Naive B cell (primary cell): ENCODE results near the gene BRCA1. TPM values are rescaled to one million over a fixed set of nuclear protein-coding genes. Genes with fewer than 3 reads are reported as not detected.
A peak's percentile ranks its signal among the peaks of the same experiment; 100 is the strongest.

Experiments used
- ATAC-seq, 2 donors: fragments of 150-1000 bp; cut with Tn5 transposase; 2 replicates each; pipeline ENCODE4 v1.10.0; 2021; ENCODE audit warnings: low read depth in 2 of 2, mild to moderate bottlenecking in 2 of 2, moderate library complexity in 2 of 2
- DNase-seq: peaks from one replicate; pipeline ENCODE4 v3.0.0; 2022
- H3K27ac Mint-ChIP-seq, 6 donors: one replicate each; pipeline ENCODE4 v1.8.0; 2020 to 2022; ENCODE audit warnings: mild to moderate bottlenecking in 6 of 6, mixed read lengths in 6 of 6, moderate library complexity in 5 of 6, inconsistent platforms in 2 of 6
- H3K27me3 Mint-ChIP-seq, 3 donors: one replicate each; pipeline ENCODE4 v1.8.0; 2021 to 2022; ENCODE audit warnings: mixed read lengths in 3 of 3, mild to moderate bottlenecking in 1 of 3
- H3K36me3 Mint-ChIP-seq, 2 donors: one replicate each; pipeline ENCODE4 v1.8.0; 2020 to 2022; ENCODE audit warnings: mixed read lengths in 2 of 2, inconsistent platforms in 1 of 2, mild to moderate bottlenecking in 1 of 2
- H3K4me1 Mint-ChIP-seq, 3 donors: one replicate each; pipeline ENCODE4 v1.8.0; 2020 to 2022; ENCODE audit warnings: mixed read lengths in 3 of 3, inconsistent platforms in 1 of 3, mild to moderate bottlenecking in 1 of 3, moderate library complexity in 1 of 3
- H3K4me3 Mint-ChIP-seq, 8 donors: one replicate each; pipeline ENCODE4 v1.8.0; 2020 to 2022; ENCODE audit warnings: mild to moderate bottlenecking in 8 of 8, mixed read lengths in 8 of 8, moderate library complexity in 8 of 8, inconsistent platforms in 2 of 8
- H3K9me3 Mint-ChIP-seq, 7 donors: one replicate each; pipeline ENCODE4 v1.8.0; 2020 to 2022; ENCODE audit warnings: mixed read lengths in 7 of 7, mild to moderate bottlenecking in 5 of 7, inconsistent platforms in 2 of 7, moderate library complexity in 1 of 7
- polyA plus RNA-seq, 6 donors: library from polyadenylated mRNA; unstranded; fragments of 300-500 nt; fragmentation: Illumina TruSeq; gene quantifications; one replicate each; pipeline ENCODE4 v1.2.3, GENCODE V29; 2021; ENCODE audit warnings: low read depth in 6 of 6

BRCA1 gene
- polyA plus RNA-seq, 6 donors from 2014 or later, result 0.14 to 4.7 (median 3.5) TPM

DNA sequence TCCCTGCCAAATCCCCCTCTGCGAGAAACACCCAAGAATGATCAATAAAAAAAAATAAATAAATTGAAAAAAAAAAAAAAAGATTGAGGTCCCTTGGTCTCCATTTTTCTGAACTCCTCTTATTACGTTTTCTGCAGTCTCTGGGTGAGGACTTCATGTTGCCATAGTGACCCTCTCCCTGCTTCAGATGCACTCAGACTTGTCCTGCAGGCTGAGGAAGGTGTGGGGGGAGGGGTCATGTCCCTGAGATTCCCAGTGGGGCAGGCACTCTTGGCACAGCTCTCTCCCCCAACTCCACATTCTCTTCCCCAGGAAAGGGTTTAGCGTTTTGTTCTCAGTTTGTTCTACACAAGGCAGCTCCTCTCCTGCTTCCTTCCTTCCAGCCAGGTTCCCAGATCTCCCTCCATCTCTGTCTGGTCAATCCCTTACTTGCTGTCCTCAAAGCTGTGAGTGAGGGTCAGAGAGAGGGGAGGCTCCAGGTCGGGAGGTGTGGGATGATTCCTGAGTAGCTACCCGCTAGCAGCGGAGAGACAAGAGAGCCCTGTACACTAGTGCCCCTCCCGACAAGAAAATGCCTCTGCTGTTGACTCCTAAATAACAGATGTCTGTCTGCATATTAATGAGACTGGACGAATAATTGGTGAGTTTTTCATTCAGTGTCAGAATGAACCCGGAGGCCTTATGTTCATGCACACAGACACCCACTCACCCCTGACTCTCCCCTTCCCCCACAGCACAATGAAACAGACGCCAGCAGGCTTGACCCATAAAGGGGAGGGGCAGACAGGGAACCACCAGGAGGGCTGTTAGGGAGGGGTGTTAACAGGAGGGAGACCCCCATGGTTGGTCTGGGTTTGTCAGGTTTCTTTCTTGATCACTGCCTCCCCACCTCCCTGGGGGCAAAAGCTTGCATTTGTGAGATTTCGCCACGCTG is 90.9 kb downstream of the BRCA1 start:
- Mint-ChIP-seq H3K27me3 (no peaks in the 10 kb centered on the region), H3K27ac (no peak overlapping the region), H3K9me3 (no peaks in the 10 kb centered on the region), H3K36me3 (no peaks in the 10 kb centered on the region), H3K4me1 (no peaks in the 10 kb centered on the region), H3K4me3 (no peak overlapping the region)
- ATAC-seq, result no peak
- DNase-seq, result no peak

GRCh38 chr17:43031666-43032065 is 93.5 kb downstream of the BRCA1 start:
- Mint-ChIP-seq H3K4me1 (peaks cover 0 to 4% (median 0%) of the 10 kb centered on the region in 3 donors), H3K27me3 (no peaks in the 10 kb centered on the region), H3K36me3 (no peaks in the 10 kb centered on the region), H3K4me3 (no peak overlapping the region), H3K9me3 (no peaks in the 10 kb centered on the region), H3K27ac (no peak overlapping the region)
- DNase-seq, result no peak
- ATAC-seq, result no peak

DNA sequence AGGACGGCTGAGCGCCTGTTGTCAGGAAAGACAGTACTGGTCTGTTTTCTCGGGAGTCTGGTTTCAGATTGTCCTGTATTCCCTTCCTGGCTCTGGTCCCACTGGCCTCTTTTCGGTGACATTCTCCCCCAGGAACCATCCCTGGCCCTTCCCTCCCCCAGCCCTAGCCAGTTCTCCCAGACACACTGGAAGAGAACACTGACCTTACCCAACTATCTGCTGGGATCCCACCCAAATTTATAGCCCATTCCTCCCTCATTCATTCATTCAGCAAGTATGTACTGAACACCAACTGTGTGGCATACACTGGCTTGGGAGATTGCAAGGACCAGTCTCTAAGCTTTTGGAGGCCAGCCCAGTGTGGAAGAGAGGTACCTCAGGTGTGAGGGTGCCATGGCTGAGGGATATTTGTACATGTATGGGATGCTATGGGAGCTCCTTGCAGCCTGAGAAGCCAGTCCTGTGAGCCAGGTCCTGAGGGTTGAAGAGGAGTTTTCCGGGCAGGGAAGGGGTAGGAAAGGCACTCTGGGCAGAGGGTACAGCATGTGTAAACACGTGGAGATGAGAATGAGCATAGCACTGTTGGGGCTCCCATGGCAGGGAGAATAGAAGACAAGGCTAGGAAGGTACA is 94.9 kb downstream of the BRCA1 start:
- H3K27me3 Mint-ChIP-seq, result no peaks in the 10 kb centered on the region
- ATAC-seq (no peak), DNase-seq (no peak)
- H3K9me3 Mint-ChIP-seq, result no peaks in the 10 kb centered on the region
- no peaks in the 10 kb centered on the region for H3K36me3 Mint-ChIP-seq
- peak overlapping the region in 2 of 6 donors; percentile 63 for H3K27ac Mint-ChIP-seq
- H3K4me3 Mint-ChIP-seq, result no peak overlapping the region
- H3K4me1 Mint-ChIP-seq, result peaks cover 4 to 8% (median 7%) of the 10 kb centered on the region in 3 donors

DNA sequence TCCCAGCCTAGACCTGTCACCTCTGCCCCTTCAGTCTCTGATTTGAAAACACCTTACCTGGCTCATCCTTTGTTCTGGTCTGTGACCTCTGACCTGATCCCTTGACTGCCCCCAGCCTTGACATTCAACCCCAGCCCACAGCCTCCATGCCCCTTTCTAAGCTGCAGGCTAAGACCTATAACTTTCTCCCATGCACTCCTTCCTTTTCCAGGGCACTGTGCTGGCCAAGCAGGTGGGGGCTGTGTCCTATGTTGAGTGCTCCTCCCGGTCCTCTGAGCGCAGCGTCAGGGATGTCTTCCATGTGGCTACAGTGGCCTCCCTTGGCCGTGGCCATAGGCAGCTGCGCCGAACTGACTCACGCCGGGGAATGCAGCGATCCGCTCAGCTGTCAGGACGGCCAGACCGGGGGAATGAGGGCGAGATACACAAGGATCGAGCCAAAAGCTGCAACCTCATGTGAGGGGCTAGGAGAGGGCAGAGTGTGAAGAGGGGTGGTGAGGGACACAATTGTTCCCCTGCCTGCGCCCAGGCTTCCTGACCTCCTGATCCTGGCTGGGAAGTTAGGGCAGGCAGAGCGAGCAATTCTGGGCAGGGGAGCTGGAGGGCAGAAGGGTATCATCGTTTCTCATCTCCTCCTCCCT is 96.8 kb downstream of the BRCA1 start:
- Mint-ChIP-seq H3K36me3 (no peaks in the 10 kb centered on the region), H3K9me3 (no peaks in the 10 kb centered on the region), H3K27me3 (no peaks in the 10 kb centered on the region), H3K27ac (peak overlapping the region in 2 of 6 donors; percentile 58 to 77), H3K4me3 (peak overlapping the region in 1 of 8 donors; percentile 32), H3K4me1 (peaks cover 15 to 16% (median 16%) of the 10 kb centered on the region in 3 donors)
- ATAC-seq, result no peak
- DNase-seq, result no peak

DNA sequence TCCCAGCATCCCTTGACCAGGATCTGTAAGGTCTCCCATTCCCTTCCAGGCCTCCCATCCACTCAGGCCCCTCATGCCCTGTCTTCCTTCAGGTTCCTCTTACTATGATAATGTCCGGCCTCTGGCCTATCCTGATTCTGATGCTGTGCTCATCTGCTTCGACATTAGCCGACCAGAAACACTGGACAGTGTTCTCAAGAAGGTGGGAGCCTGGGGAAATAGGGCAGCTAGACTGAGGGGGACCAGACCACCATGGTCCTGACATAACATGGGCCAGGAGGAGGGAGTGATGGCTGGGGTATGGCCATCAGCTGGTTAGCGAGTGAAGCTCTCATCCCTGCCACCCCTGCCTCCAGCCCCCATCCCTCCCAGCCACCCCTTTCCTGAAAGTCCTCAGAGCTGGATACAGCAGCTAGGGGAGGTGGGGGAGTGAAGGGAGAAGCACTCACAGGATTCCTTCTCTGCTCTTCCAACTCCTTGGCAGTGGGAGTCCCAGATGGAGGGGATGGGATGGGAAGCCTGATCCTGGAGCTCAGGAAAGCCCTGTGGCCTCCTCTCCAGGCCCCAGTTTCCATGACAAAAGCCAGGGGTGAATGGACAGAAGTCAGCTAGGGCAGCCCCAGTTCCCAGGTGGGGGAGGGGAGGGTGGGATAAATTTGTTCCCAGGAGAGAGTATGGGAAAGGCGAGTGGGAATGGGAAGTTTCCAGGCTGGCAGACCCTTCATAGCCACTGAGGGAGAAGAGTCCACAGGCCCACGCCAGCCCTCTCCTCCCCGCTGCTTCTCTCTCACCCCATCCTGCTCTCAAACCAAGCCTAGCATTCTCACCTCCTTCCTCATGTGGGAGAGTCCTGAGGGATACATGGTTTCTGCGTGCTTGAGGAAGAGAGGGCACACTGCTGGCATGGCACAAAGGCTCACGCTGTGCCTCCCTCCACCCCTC is 97.8 kb downstream of the BRCA1 start:
- H3K4me3 Mint-ChIP-seq, result peak overlapping the region in 2 of 8 donors; percentile 22 to 75
- peaks cover 15 to 16% (median 16%) of the 10 kb centered on the region in 3 donors for H3K4me1 Mint-ChIP-seq
- no peaks in the 10 kb centered on the region for H3K9me3 Mint-ChIP-seq

GRCh38 chr17:43026595-43026994 is 98.6 kb downstream of the BRCA1 start:
- no peaks in the 10 kb centered on the region for H3K27me3 Mint-ChIP-seq
- no peaks in the 10 kb centered on the region for H3K9me3 Mint-ChIP-seq
- peak overlapping the region in 7 of 8 donors; percentile 16 to 75 (median 53) for H3K4me3 Mint-ChIP-seq
- H3K4me1 Mint-ChIP-seq, result peaks cover 15 to 19% (median 16%) of the 10 kb centered on the region in 3 donors
- ATAC-seq, result no peak
- no peaks in the 10 kb centered on the region for H3K36me3 Mint-ChIP-seq
- DNase-seq, result no peak
- peak overlapping the region in 4 of 6 donors; percentile 27 to 85 (median 70) for H3K27ac Mint-ChIP-seq

More for the DNA sequence above, 97.8 kb downstream of the BRCA1 start:
- no peak for ATAC-seq
- Mint-ChIP-seq H3K36me3 (no peaks in the 10 kb centered on the region), H3K27ac (peak overlapping the region in 3 of 6 donors; percentile 58 to 88 (median 85)), H3K27me3 (no peaks in the 10 kb centered on the region)
- DNase-seq, result no peak

- ATAC-seq (no peak), DNase-seq (no peak)
- Mint-ChIP-seq H3K27ac (peak overlapping the region in 5 of 6 donors; percentile 27 to 95 (median 73)), H3K4me3 (peak overlapping the region; percentile 52 to 85 (median 80)), H3K27me3 (no peaks in the 10 kb centered on the region), H3K4me1 (peaks cover 19 to 24% (median 20%) of the 10 kb centered on the region in 3 donors), H3K36me3 (no peaks in the 10 kb centered on the region), H3K9me3 (no peaks in the 10 kb centered on the region)
Measured at GRCh38 chr17:43025766-43026537, 99.2 kb downstream of the BRCA1 start.

DNA sequence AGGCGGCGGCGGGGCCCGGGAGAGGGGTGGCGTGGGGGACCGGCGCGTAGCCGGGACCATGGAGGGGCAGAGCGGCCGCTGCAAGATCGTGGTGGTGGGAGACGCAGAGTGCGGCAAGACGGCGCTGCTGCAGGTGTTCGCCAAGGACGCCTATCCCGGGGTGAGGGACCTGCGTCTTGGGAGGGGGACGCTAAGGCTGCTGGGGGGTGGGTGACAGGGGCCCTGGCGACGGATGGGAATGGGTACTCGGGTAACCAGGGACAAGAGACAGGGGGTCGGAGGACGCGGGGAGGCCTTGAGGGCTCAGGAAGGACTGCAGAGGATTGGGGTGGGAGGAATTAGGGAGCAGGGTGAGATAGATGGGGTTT is 99.9 kb downstream of the BRCA1 start:
- Mint-ChIP-seq H3K4me1 (peaks cover 22 to 26% (median 22%) of the 10 kb centered on the region in 3 donors), H3K36me3 (no peaks in the 10 kb centered on the region), H3K27me3 (no peaks in the 10 kb centered on the region), H3K4me3 (peak overlapping the region; percentile 75 to 91 (median 82)), H3K9me3 (no peaks in the 10 kb centered on the region), H3K27ac (peak overlapping the region in 5 of 6 donors; percentile 57 to 95 (median 87))
- no peak for DNase-seq
- ATAC-seq, result no peak

GRCh38 chr17:43024407-43025289 is 100.5 kb downstream of the BRCA1 start, which contains the start of gene RND2:
RND2 (plus strand) TSS chr17:43025231; CDS start chr17:43025348, 117 bp downstream.
- DNase-seq (peak; percentile 85), ATAC-seq (peak; percentile 73 to 74)
- Mint-ChIP-seq H3K27me3 (no peaks in the 10 kb centered on the region), H3K27ac (peak within 1 kb of the TSS; percentile 93 to 97 (median 96)), H3K4me3 (peak within 1 kb of the TSS; percentile 82 to 96 (median 90)), H3K36me3 (no peaks in the 10 kb centered on the region), H3K9me3 (no peaks in the 10 kb centered on the region), H3K4me1 (peaks cover 25 to 31% (median 28%) of the 10 kb centered on the region in 3 donors)

- no peaks in the 10 kb centered on the region for H3K9me3 Mint-ChIP-seq
- ATAC-seq (peak; percentile 34 to 36), DNase-seq (peak; percentile 53)
- H3K27ac Mint-ChIP-seq, result peak within 1 kb of the TSS; percentile 14 to 97 (median 86)
- H3K36me3 Mint-ChIP-seq, result no peaks in the 10 kb centered on the region
- H3K27me3 Mint-ChIP-seq, result no peaks in the 10 kb centered on the region
- H3K4me1 Mint-ChIP-seq, result peaks cover 29 to 31% (median 31%) of the 10 kb centered on the region in 3 donors
- H3K4me3 Mint-ChIP-seq, result peak within 1 kb of the TSS; percentile 82 to 98 (median 94)
Measured at GRCh38 chr17:43021741-43022512, 103.2 kb downstream of the BRCA1 start, which contains the start of gene VAT1. VAT1 (minus strand) TSS chr17:43022385; CDS start chr17:43022322, 63 bp downstream.
